Mesothelial cell of epicardium (in vitro differentiated cells): ENCODE results near the gene CAMK2B. TPM values are rescaled to one million over a fixed set of nuclear protein-coding genes. Genes with fewer than 3 reads are reported as not detected.

Experiments
- DNase-seq, 2 experiments: peaks; one replicate each; pipeline ENCODE4 v3.0.0; 2021; ENCODE audit warnings: low spot score in 2 of 2; ENCODE audit not compliant: unreplicated experiment in 2 of 2
- H3K27ac Mint-ChIP-seq: 2 replicates; pipeline ENCODE4 v1.8.0; 2021; ENCODE audit warnings: mixed read lengths
- H3K27me3 Mint-ChIP-seq: 2 replicates; pipeline ENCODE4 v1.8.0; 2021; ENCODE audit warnings: low read depth, mixed read lengths
- H3K36me3 Mint-ChIP-seq: 2 replicates; pipeline ENCODE4 v1.8.0; 2021; ENCODE audit warnings: mixed read lengths
- H3K4me1 Mint-ChIP-seq: 2 replicates; pipeline ENCODE4 v1.8.0; 2021; ENCODE audit warnings: mixed read lengths
- H3K4me3 Mint-ChIP-seq: 2 replicates; pipeline ENCODE4 v1.8.0; 2021; ENCODE audit warnings: mild to moderate bottlenecking, moderate library complexity, mixed read lengths
- H3K9me3 Mint-ChIP-seq: 2 replicates; pipeline ENCODE4 v1.8.0; 2021; ENCODE audit warnings: mixed read lengths
- total RNA-seq: library from RNA; stranded (reverse); gene quantifications from 3 replicates; pipeline ENCODE4 v1.2.1, GENCODE V29; 2021
- TF ChIP-seq, protein P1 (sequence below): fragments of 200-600 bp; sonication (generic); IDR thresholded peaks from one replicate; pipeline ENCODE4 v1.5.0; 2021; ENCODE audit warnings: antibody characterized with exemption; ENCODE audit not compliant: unreplicated experiment

CAMK2B gene
- total RNA-seq, 1 donor from 2014 or later, result 1.8 TPM

DNA sequence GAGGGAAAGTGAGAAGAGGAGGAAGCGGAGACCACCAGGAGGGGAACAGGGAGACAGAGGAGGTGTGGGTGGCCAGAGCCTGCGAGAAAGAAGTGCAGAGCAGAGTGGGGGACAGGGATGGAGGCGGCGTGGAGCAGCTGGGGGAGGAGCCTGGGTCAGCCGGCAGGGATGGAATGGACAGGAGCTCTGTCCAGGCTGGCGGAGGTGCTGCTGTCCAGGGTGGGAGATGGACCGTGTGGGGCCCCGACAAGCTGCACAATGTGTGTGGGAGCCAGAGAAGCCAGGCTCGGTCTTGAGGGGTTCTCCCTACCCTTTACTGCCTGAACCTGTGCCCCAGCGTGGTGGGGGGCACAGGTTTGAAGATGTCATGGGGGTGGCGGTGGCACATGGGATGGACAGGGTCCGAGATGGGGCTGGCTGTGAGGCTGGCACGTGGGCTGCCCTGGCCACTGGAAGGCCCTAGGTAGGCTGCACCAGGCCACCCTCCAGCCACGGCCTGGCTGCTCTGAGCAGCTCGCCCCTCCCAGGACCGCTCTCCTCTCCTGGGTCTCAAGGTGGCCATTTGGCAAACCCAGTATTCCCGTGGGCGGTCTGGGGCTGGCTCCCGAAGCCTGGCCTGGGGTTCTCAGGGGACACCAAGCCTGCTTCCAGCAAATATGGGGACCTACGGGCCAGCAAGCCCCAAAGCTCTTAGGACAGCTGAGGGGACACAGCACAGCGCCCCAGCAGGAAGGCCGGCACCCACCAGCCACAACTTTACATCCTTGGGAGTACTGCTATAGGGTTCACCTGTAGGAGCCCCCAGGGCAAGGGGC lies 92.3 kb downstream of the CAMK2B start:
- DNase-seq, result no peak
- TF ChIP-seq, protein P1, sequence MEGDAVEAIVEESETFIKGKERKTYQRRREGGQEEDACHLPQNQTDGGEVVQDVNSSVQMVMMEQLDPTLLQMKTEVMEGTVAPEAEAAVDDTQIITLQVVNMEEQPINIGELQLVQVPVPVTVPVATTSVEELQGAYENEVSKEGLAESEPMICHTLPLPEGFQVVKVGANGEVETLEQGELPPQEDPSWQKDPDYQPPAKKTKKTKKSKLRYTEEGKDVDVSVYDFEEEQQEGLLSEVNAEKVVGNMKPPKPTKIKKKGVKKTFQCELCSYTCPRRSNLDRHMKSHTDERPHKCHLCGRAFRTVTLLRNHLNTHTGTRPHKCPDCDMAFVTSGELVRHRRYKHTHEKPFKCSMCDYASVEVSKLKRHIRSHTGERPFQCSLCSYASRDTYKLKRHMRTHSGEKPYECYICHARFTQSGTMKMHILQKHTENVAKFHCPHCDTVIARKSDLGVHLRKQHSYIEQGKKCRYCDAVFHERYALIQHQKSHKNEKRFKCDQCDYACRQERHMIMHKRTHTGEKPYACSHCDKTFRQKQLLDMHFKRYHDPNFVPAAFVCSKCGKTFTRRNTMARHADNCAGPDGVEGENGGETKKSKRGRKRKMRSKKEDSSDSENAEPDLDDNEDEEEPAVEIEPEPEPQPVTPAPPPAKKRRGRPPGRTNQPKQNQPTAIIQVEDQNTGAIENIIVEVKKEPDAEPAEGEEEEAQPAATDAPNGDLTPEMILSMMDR, result no peak
- Mint-ChIP-seq H3K27ac (no peak overlapping the region), H3K9me3 (no peaks in the 10 kb centered on the region), H3K27me3 (no peaks in the 10 kb centered on the region), H3K4me3 (no peak overlapping the region), H3K36me3 (no peaks in the 10 kb centered on the region), H3K4me1 (peaks cover 6% of the 10 kb centered on the region)

DNA sequence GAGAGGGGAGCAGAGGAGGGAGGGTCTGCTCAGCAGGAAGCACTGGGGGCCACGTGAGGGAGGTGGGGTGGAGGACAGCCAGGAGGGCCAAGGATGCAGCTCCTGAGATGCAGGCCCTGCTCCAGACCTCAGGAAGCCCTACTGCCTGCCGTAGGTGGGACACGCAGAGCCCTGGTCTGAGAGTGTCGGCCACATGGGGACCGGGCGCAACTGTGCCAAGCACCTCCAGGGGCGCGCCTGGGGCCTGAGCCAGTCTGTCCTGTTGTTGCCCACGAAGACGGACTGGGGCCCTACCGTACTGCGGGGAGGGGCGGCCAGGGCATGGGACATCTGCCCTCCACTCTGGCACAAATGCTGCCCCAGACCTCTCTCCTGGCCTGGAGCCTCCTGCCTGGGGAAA lies 93.0 kb downstream of the CAMK2B start:
- H3K4me1 Mint-ChIP-seq, result peaks cover 6% of the 10 kb centered on the region
- TF ChIP-seq, protein P1, result no peak
- no peaks in the 10 kb centered on the region for H3K27me3 Mint-ChIP-seq
- no peaks in the 10 kb centered on the region for H3K36me3 Mint-ChIP-seq
- no peak overlapping the region for H3K4me3 Mint-ChIP-seq
- H3K27ac Mint-ChIP-seq, result no peak overlapping the region
- H3K9me3 Mint-ChIP-seq, result no peaks in the 10 kb centered on the region
- DNase-seq, result no peak

DNA sequence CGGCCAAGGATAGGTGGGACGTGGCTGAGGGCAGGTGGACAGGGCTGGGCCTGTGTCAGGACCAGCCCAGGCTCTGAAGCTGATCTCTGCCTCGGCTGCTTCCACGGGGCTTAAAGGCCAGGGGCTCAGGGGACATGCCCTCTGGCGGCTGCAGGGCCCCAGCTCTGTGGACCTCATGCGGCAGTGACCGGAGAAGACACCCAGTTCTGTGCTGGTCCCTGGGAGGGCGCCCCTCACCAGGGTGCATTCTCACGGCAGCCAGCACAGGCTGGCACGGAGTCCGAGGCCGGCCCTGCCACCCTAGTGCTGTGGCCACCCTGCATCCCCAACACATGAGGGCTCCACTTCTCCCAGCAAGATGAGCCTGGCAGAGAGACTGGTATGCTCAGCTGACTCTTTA lies 94.3 kb downstream of the CAMK2B start:
- H3K27ac Mint-ChIP-seq, result no peak overlapping the region

DNA sequence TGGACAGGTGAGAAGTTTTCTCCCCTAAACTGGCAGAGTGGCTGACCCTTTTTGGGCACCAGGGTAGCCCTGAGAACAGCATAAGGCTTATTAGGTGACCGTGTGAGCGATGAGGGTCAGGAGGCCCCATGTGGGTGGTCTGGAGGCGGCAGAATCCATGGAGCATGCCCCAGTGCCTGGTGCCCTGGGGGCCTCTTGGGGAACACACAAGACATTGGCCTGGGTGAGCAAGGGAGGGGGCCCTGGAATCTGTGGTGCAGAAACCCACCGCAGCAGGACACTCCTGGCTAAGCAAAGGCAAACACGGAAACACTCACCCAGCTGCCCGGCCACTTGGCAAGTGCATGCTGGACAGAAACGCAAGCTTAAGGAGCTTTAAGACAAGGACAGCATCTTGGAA lies 95.1 kb downstream of the CAMK2B start:
- H3K36me3 Mint-ChIP-seq, result no peaks in the 10 kb centered on the region
- no peak overlapping the region for H3K4me3 Mint-ChIP-seq
- H3K27ac Mint-ChIP-seq, result no peak overlapping the region
- no peak for DNase-seq
- TF ChIP-seq, protein P1, result no peak
- no peaks in the 10 kb centered on the region for H3K4me1 Mint-ChIP-seq
- H3K9me3 Mint-ChIP-seq, result no peaks in the 10 kb centered on the region
- peaks cover 4% of the 10 kb centered on the region for H3K27me3 Mint-ChIP-seq

More for the DNA sequence above, 94.3 kb downstream of the CAMK2B start:
- TF ChIP-seq, protein P1, result no peak
- no peak for DNase-seq
- no peaks in the 10 kb centered on the region for H3K9me3 Mint-ChIP-seq
- H3K4me3 Mint-ChIP-seq, result no peak overlapping the region
- H3K4me1 Mint-ChIP-seq, result peaks cover under 1% of the 10 kb centered on the region
- no peaks in the 10 kb centered on the region for H3K36me3 Mint-ChIP-seq
- H3K27me3 Mint-ChIP-seq, result peaks cover 2% of the 10 kb centered on the region

DNA sequence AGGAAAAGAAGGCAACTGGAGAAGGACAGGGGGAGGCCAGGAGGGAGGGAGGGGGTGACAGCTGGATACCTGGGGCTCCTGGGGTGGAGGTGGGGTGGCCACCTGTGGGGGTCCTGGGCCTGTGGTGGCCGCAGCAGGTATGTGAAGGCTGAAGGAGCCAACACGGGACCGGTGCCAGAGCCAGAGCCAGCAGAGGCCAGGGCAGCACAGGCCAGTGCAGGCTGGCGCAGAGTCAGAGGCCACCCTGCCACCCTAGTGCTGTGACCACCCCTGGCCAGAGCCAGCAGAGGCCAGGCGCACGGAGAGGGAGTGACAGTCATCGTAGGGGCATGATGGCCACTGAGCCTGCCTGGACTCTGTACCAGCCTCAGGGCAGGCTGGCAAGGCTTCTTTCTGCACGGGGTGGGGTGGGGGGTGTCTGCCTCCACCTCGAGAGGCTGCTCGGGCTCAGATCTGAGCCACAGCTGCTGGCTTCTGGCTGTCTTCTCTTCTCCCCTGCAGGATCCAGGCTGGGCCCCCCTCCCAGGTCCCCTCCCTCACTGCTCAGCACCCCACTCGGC lies 95.8 kb downstream of the CAMK2B start:
- H3K27ac Mint-ChIP-seq, result no peak overlapping the region
- H3K9me3 Mint-ChIP-seq, result no peaks in the 10 kb centered on the region
- no peak for DNase-seq
- H3K4me3 Mint-ChIP-seq, result no peak overlapping the region
- no peaks in the 10 kb centered on the region for H3K36me3 Mint-ChIP-seq
- TF ChIP-seq, protein P1, result no peak
- peaks cover 4% of the 10 kb centered on the region for H3K27me3 Mint-ChIP-seq
- no peaks in the 10 kb centered on the region for H3K4me1 Mint-ChIP-seq
